Transverse colon (tissue), 4 donors: ENCODE results near the gene ATP5PO. TPM values are rescaled to one million over a fixed set of nuclear protein-coding genes. Genes with fewer than 3 reads are reported as not detected.
"Not testable (repeated sequence)": the region's sequence is repeated elsewhere in the genome, so short reads cannot be mapped to it uniquely, and the experiment has no call there.

Experiments
- DNase-seq: peaks from one replicate; pipeline ENCODE4 v3.0.0-alpha.2; 2019
- H3K27ac ChIP-seq, 4 donors: fragments of 200-600 bp; sonication (generic); 2 replicates each; pipeline ENCODE4 v1.5.1; 2016 to 2018; ENCODE audit warnings: inconsistent platforms in 4 of 4
- H3K27me3 ChIP-seq: fragments of 200-600 bp; sonication (generic); 2 replicates; pipeline ENCODE4 v1.5.1; 2017; ENCODE audit warnings: inconsistent platforms
- H3K36me3 ChIP-seq, 4 donors: fragments of 200-600 bp; sonication (generic); 2 replicates each; pipeline ENCODE4 v1.5.1; 2017 to 2019; ENCODE audit warnings: inconsistent platforms in 4 of 4
- H3K4me1 ChIP-seq, 4 donors: fragments of 200-600 bp; sonication (generic); 2 replicates each; pipeline ENCODE4 v1.5.1; 2017 to 2020; ENCODE audit warnings: inconsistent platforms in 4 of 4
- H3K4me3 ChIP-seq, 4 donors: fragments of 200-600 bp; sonication (generic); 1 replicate in 1 of 4; 2 replicates in 3 of 4; pipeline versions ENCODE4 v1.5.1 to v1.6.1; 2017 to 2019; ENCODE audit warnings: inconsistent platforms in 4 of 4
- H3K9me3 ChIP-seq, 2 donors: fragments of 200-600 bp; sonication (generic); 2 replicates each; pipeline ENCODE4 v1.5.1; 2017 to 2019; ENCODE audit warnings: inconsistent platforms in 2 of 2
- EP300 ChIP-seq: sonication (generic); formaldehyde crosslinking; IDR thresholded peaks from one replicate; pipeline ENCODE4 v1.6.1; 2017; ENCODE audit warnings: antibody characterized with exemption, low read depth
- POLR2A ChIP-seq: fragments of 450-650 bp; IDR thresholded peaks from one replicate; pipeline ENCODE4 v1.6.1; 2016; ENCODE audit warnings: antibody characterized with exemption, mild to moderate bottlenecking, moderate library complexity
- POLR2AphosphoS5 ChIP-seq, 3 donors: sonication (generic); formaldehyde crosslinking; IDR thresholded peaks; one replicate each; pipeline ENCODE4 v1.6.1; 2016; ENCODE audit warnings: antibody characterized with exemption in 3 of 3
- WGBS, 2 donors: methylation state at CpG; one replicate each; pipeline ENCODE4 v1.1.5; 2018; ENCODE audit warnings: low coverage in 1 of 2; 5-methylcytosine and 5-hydroxymethylcytosine counted together
- in situ Hi-C, 4 donors: fragments of 200-750 bp; cut with MboI; loops; one replicate each; pipeline versions ENCODE4 v1.15.0 to v1.15.1; 2017; ENCODE audit warnings: low sequenced_read_pairs in 3 of 4, low pct_ligation_motif_present in 1 of 4, low pct_unique_long_range_greater_than_20kb in 1 of 4
- intact Hi-C: fragments of 100-400 bp; cut with DNase I; formaldehyde crosslinking; loops from one replicate; pipeline ENCODE4 v1.15.1; 2023; ENCODE audit warnings: low total_unique reads
- total RNA-seq, 4 donors: library from RNA; depleted of rRNA; stranded (reverse); fragments of >200 nt; gene quantifications; one replicate each; pipeline ENCODE4 v1.1.0, GENCODE V29; 2016
- TF ChIP-seq, protein P1 (sequence below), 5 experiments: fragments of 200-600 bp in 3 of 5; fragments of 450-650 bp in 2 of 5; sonication (generic) in 3 of 5; IDR thresholded peaks; 1 replicate in 2 of 5; 2 replicates in 3 of 5; pipeline ENCODE4 v1.5.1; 2016 to 2017; ENCODE audit warnings: antibody characterized with exemption in 5 of 5, inconsistent platforms in 3 of 5, mild to moderate bottlenecking in 2 of 5, moderate library complexity in 1 of 5

Gene ATP5PO
- total RNA-seq, 4 donors from 2014 or later: 65.1 to 375 (median 193) TPM

DNA sequence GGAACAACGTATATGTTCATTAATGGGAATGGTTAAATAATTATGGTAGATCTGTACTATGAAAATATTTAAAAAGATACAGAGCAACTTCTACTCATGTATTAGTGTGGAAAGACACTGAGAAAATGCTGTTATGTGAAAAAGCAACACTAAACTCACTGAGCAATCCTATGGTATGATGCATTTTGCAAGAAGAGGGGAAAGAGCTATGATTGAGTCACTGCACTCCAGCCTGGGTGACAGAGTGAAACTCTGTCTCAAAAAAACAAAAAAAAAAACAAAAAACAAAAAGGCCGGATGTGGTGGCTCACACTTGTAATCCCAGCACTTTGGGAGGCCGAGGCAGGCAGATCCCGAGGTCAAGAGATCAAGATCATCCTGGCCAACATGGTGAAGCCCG is 44.4 kb downstream of the ATP5PO start:
- intact Hi-C loops: no loop called here
- 85 to 92% methylated on average over 5 of the region's 5 CpGs for WGBS, 2 donors
- no peak overlapping the region for H3K4me3 ChIP-seq
- H3K27ac ChIP-seq: no peak overlapping the region
- no peaks in the 10 kb centered on the region for H3K9me3 ChIP-seq
- no peak for TF ChIP-seq EP300
- TF ChIP-seq POLR2AphosphoS5 (IDR thresholded peaks at IDR 0.05): no peak
- TF ChIP-seq POLR2A: no peak
- TF ChIP-seq, protein P1, sequence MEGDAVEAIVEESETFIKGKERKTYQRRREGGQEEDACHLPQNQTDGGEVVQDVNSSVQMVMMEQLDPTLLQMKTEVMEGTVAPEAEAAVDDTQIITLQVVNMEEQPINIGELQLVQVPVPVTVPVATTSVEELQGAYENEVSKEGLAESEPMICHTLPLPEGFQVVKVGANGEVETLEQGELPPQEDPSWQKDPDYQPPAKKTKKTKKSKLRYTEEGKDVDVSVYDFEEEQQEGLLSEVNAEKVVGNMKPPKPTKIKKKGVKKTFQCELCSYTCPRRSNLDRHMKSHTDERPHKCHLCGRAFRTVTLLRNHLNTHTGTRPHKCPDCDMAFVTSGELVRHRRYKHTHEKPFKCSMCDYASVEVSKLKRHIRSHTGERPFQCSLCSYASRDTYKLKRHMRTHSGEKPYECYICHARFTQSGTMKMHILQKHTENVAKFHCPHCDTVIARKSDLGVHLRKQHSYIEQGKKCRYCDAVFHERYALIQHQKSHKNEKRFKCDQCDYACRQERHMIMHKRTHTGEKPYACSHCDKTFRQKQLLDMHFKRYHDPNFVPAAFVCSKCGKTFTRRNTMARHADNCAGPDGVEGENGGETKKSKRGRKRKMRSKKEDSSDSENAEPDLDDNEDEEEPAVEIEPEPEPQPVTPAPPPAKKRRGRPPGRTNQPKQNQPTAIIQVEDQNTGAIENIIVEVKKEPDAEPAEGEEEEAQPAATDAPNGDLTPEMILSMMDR (IDR thresholded peaks at IDR 0.05): no peak
- H3K36me3 ChIP-seq: no peaks in the 10 kb centered on the region
- in situ Hi-C loops: no loop called here
- DNase-seq: no peak
- no peaks in the 10 kb centered on the region for H3K4me1 ChIP-seq
- H3K27me3 ChIP-seq: no peaks in the 10 kb centered on the region

DNA sequence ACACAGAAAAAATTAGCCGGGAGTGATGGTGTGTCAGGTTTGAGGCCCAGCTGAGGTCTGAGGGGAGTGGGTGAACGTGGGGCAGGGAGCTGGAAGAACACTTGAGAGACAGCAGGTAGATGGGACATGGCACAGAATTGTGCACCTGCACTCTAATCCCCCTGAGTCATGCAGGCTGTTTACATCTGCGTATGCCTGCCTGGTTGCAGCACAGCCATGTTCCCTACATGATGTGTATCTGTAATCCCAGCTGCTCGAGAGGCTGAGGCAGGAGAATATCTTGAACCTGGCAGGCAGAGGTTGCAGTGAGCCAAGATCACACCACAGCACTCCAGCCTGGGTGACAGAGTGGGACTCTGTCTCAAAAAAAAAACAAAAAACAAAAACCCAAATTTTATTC is 44.8 kb downstream of the ATP5PO start:
- TF ChIP-seq POLR2A (no peak), EP300 (no peak), POLR2AphosphoS5 (IDR thresholded peaks at IDR 0.05) (no peak)
- TF ChIP-seq, protein P1 (IDR thresholded peaks at IDR 0.05): no peak
- Histone ChIP-seq H3K9me3 (no peaks in the 10 kb centered on the region), H3K4me3 (no peak overlapping the region), H3K27ac (no peak overlapping the region), H3K4me1 (no peaks in the 10 kb centered on the region), H3K36me3 (no peaks in the 10 kb centered on the region), H3K27me3 (no peaks in the 10 kb centered on the region)
- 76 to 84% methylated on average over 4 of the region's 4 CpGs for WGBS, 2 donors
- in situ Hi-C loops: no loop called here
- DNase-seq: no peak
- intact Hi-C loops: no loop called here

DNA sequence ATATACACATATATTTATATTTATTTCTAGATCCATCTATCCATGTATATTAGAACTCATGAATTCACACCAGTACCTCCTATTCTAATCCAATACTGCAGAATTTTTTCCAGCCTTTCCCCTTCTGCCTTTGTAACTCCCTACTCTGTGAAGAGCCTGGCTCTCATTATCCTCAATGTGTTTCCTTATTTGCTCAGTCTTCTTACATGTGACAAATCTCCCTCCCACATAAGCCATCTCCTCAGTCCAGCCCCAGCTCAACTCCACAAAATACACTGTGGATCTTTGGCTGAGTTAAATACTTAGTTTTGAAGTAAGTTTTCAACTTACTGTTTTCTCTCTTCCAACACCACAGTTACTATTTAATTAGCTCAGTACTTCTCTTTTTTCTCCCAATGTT is 45.7 kb downstream of the ATP5PO start:
- Histone ChIP-seq H3K27ac (no peak overlapping the region), H3K4me1 (no peaks in the 10 kb centered on the region), H3K36me3 (no peaks in the 10 kb centered on the region), H3K9me3 (no peaks in the 10 kb centered on the region), H3K4me3 (no peak overlapping the region), H3K27me3 (no peaks in the 10 kb centered on the region)
- in situ Hi-C loops (no loop called here), intact Hi-C loops (no loop called here)
- DNase-seq: no peak
- TF ChIP-seq, protein P1 (IDR thresholded peaks at IDR 0.05): no peak
- no peak for TF ChIP-seq POLR2AphosphoS5 (IDR thresholded peaks at IDR 0.05)
- TF ChIP-seq EP300: no peak
- no peak for TF ChIP-seq POLR2A

DNA sequence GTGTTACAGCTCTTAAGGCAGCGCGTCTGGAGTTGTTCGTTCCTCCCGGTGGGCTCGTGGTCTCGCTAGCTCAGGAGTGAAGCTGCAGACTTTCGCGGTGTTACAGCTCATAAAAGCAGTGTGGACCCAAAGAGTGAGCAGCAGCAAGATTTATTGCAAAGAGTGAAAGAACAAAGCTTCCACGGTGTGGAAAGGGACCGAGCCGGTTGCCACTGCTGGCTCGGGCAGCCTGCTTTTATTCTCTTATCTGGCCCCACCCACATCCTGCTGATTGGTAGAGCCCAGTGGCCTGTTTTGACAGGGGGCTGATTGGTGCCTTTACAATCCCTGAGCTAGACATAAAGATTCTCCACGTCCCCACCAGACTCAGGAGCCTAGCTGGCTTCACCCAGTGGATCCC is 47.7 kb downstream of the ATP5PO start:
- DNase-seq, H3K4me1 ChIP-seq, H3K27me3 ChIP-seq, intact Hi-C loops, H3K27ac ChIP-seq, in situ Hi-C loops, H3K36me3 ChIP-seq, H3K9me3 ChIP-seq, H3K4me3 ChIP-seq: not testable (repeated sequence)
- 67% methylated on average over 13 of the region's 13 CpGs; no CpG with 5 or more reads in 1 of the 2 donors for WGBS, 2 donors

DNA sequence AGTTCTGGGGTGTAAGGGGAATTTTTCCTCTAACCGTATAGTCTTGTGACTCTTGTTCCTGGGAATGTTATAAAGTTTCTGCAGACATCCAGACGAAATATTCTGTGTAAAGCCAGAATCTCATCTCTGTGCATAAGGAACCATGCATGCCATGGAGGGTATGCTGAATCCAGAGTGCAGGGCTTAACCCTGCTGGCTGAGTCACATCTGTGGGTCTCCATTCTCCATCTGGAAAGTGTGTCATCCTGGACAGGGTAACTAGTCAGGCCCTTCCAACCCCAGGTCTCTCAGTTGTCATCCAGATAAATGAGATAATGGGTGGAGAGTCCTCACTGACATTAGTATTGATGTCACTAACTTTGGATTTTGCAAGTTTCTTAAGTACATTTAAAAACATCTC is 48.8 kb downstream of the ATP5PO start:
- no peaks in the 10 kb centered on the region for H3K27me3 ChIP-seq
- H3K9me3 ChIP-seq: no peaks in the 10 kb centered on the region
- intact Hi-C loops (no loop called here), in situ Hi-C loops (no loop called here)
- 72% methylated on average over 2 of the region's 2 CpGs; no CpG with 5 or more reads in 1 of the 2 donors for WGBS, 2 donors
- no peaks in the 10 kb centered on the region for H3K36me3 ChIP-seq
- DNase-seq: no peak
- TF ChIP-seq EP300 (no peak), POLR2A (no peak), POLR2AphosphoS5 (IDR thresholded peaks at IDR 0.05) (no peak)
- TF ChIP-seq, protein P1 (IDR thresholded peaks at IDR 0.05): no peak
- H3K4me3 ChIP-seq: no peak overlapping the region
- H3K27ac ChIP-seq: no peak overlapping the region
- no peaks in the 10 kb centered on the region for H3K4me1 ChIP-seq
